ENCODE results near the gene MAEA.

MAEA gene

GRCh38 chr4:1326751-1327525 is 37.2 kb downstream of the MAEA start:
- Histone ChIP-seq H3K27ac (ENCODE audit: low read length, poor library complexity, severe bottlenecking) (no peak overlapping the region), H3K4me3 (ENCODE audit: insufficient read depth in 1 of 2, low read depth in 1 of 2, low read length in 2 of 2) (no peak overlapping the region), H3K9ac (ENCODE audit: low read length) (no peak overlapping the region), H3K4me2 (ENCODE audit: low read length, poor library complexity, severe bottlenecking) (no peak overlapping the region), H3K14ac (ENCODE audit: low read length in 2 of 2) (no peak overlapping the region), H3K23ac (ENCODE audit: low read length in 2 of 2) (no peak overlapping the region), H3K27me3 (ENCODE audit: control insufficient read depth in 1 of 2, insufficient read depth in 1 of 2, low read length in 2 of 2) (no peaks in the 10 kb centered on the region), H2BK120ac (ENCODE audit: low read depth, low read length) (no peak overlapping the region), H3K4me1 (ENCODE audit: control insufficient read depth, insufficient read depth, low read depth, low read length) (peaks cover 47% of the 10 kb centered on the region), H4K8ac (ENCODE audit: low read length) (no peak overlapping the region), H2BK5ac (ENCODE audit: low read depth, low read length, poor library complexity, severe bottlenecking) (no peak overlapping the region), H3K36me3 (ENCODE audit: control insufficient read depth in 1 of 2, insufficient read depth in 2 of 2, low read depth in 1 of 2, low read length in 2 of 2) (peaks cover 84 to 85% of the 10 kb centered on the region in 2 experiments), H2AK5ac (ENCODE audit: low read length, severe bottlenecking) (no peak overlapping the region), H3K18ac (ENCODE audit: low read depth in 1 of 2, low read length in 2 of 2) (no peak overlapping the region), H2BK12ac (ENCODE audit: low read length in 2 of 2) (no peak overlapping the region), H3K4ac (ENCODE audit: low read depth in 1 of 2, low read length in 2 of 2) (no peak overlapping the region), H4K91ac (ENCODE audit: low read length) (no peak overlapping the region), H2BK15ac (ENCODE audit: low read depth, poor library complexity, severe bottlenecking) (no peak overlapping the region), H3K79me1 (replicated peaks; ENCODE audit: low read length, poor library complexity, severe bottlenecking) (peaks cover 51% of the 10 kb centered on the region), H2AFZ (ENCODE audit: low read depth, low read length) (no peak overlapping the region), H3K9me3 (ENCODE audit: control insufficient read depth, low read length) (peaks cover 18% of the 10 kb centered on the region)
- DNase-seq: no peak
- WGBS: 98% methylated on average over 30 of the region's 30 CpGs

- Histone ChIP-seq H3K4me2 (ENCODE audit: low read length, poor library complexity, severe bottlenecking) (no peak overlapping the region), H3K27ac (ENCODE audit: low read length, poor library complexity, severe bottlenecking) (no peak overlapping the region), H3K9me3 (ENCODE audit: control insufficient read depth, low read length) (peaks cover 18% of the 10 kb centered on the region), H3K14ac (ENCODE audit: low read length in 2 of 2) (no peak overlapping the region), H3K4me3 (ENCODE audit: insufficient read depth in 1 of 2, low read depth in 1 of 2, low read length in 2 of 2) (no peak overlapping the region), H3K23ac (ENCODE audit: low read length in 2 of 2) (no peak overlapping the region), H2BK120ac (ENCODE audit: low read depth, low read length) (no peak overlapping the region), H2AFZ (ENCODE audit: low read depth, low read length) (no peak overlapping the region), H2BK5ac (ENCODE audit: low read depth, low read length, poor library complexity, severe bottlenecking) (no peak overlapping the region), H3K4ac (ENCODE audit: low read depth in 1 of 2, low read length in 2 of 2) (no peak overlapping the region), H2AK5ac (ENCODE audit: low read length, severe bottlenecking) (no peak overlapping the region), H4K8ac (ENCODE audit: low read length) (no peak overlapping the region), H3K27me3 (ENCODE audit: control insufficient read depth in 1 of 2, insufficient read depth in 1 of 2, low read length in 2 of 2) (no peaks in the 10 kb centered on the region), H3K79me1 (replicated peaks; ENCODE audit: low read length, poor library complexity, severe bottlenecking) (peaks cover 48% of the 10 kb centered on the region), H3K9ac (ENCODE audit: low read length) (no peak overlapping the region), H3K4me1 (ENCODE audit: control insufficient read depth, insufficient read depth, low read depth, low read length) (peaks cover 51% of the 10 kb centered on the region), H3K36me3 (ENCODE audit: control insufficient read depth in 1 of 2, insufficient read depth in 2 of 2, low read depth in 1 of 2, low read length in 2 of 2) (peaks cover 80 to 84% of the 10 kb centered on the region in 2 experiments), H3K18ac (ENCODE audit: low read depth in 1 of 2, low read length in 2 of 2) (no peak overlapping the region), H4K91ac (ENCODE audit: low read length) (no peak overlapping the region), H2BK12ac (ENCODE audit: low read length in 2 of 2) (no peak overlapping the region), H2BK15ac (ENCODE audit: low read depth, poor library complexity, severe bottlenecking) (no peak overlapping the region)
- no peak for DNase-seq
- WGBS: 97% methylated on average over 33 of the region's 33 CpGs
These were observed 38.0 kb downstream of the MAEA start for GRCh38 chr4:1327526-1328266.

- no peak overlapping the region for H3K23ac ChIP-seq (ENCODE audit: low read length in 2 of 2)
- no peak overlapping the region for H3K4me3 ChIP-seq (ENCODE audit: insufficient read depth in 1 of 2, low read depth in 1 of 2, low read length in 2 of 2)
- no peak overlapping the region for H3K14ac ChIP-seq (ENCODE audit: low read length in 2 of 2)
- DNase-seq: no peak
- no peak overlapping the region for H3K9ac ChIP-seq (ENCODE audit: low read length)
- peaks cover 80 to 88% of the 10 kb centered on the region in 2 experiments for H3K36me3 ChIP-seq (ENCODE audit: control insufficient read depth in 1 of 2, insufficient read depth in 2 of 2, low read depth in 1 of 2, low read length in 2 of 2)
- no peak overlapping the region for H4K8ac ChIP-seq (ENCODE audit: low read length)
- H2BK15ac ChIP-seq (ENCODE audit: low read depth, poor library complexity, severe bottlenecking): no peak overlapping the region
- no peak overlapping the region for H3K4me2 ChIP-seq (ENCODE audit: low read length, poor library complexity, severe bottlenecking)
- H3K27ac ChIP-seq (ENCODE audit: low read length, poor library complexity, severe bottlenecking): no peak overlapping the region
- peaks cover 48% of the 10 kb centered on the region for H3K79me1 ChIP-seq (replicated peaks; ENCODE audit: low read length, poor library complexity, severe bottlenecking)
- no peaks in the 10 kb centered on the region for H3K27me3 ChIP-seq (ENCODE audit: control insufficient read depth in 1 of 2, insufficient read depth in 1 of 2, low read length in 2 of 2)
- no peak overlapping the region for H3K18ac ChIP-seq (ENCODE audit: low read depth in 1 of 2, low read length in 2 of 2)
- H2AK5ac ChIP-seq (ENCODE audit: low read length, severe bottlenecking): peak overlapping the region; percentile 89
- H2BK12ac ChIP-seq (ENCODE audit: low read length in 2 of 2): no peak overlapping the region
- H3K4ac ChIP-seq (ENCODE audit: low read depth in 1 of 2, low read length in 2 of 2): no peak overlapping the region
- H2BK5ac ChIP-seq (ENCODE audit: low read depth, low read length, poor library complexity, severe bottlenecking): no peak overlapping the region
- peaks cover 13% of the 10 kb centered on the region for H3K9me3 ChIP-seq (ENCODE audit: control insufficient read depth, low read length)
- H2BK120ac ChIP-seq (ENCODE audit: low read depth, low read length): no peak overlapping the region
- no peak overlapping the region for H2AFZ ChIP-seq (ENCODE audit: low read depth, low read length)
- H4K91ac ChIP-seq (ENCODE audit: low read length): no peak overlapping the region
- WGBS: 97% methylated on average over 51 of the region's 51 CpGs
- H3K4me1 ChIP-seq (ENCODE audit: control insufficient read depth, insufficient read depth, low read depth, low read length): peaks cover 49% of the 10 kb centered on the region
These were observed 38.8 kb downstream of the MAEA start for GRCh38 chr4:1328267-1329155.

Data from mesenchymal stem cell (in vitro differentiated cells and primary cell).